M059J (cell line): ENCODE measurements around the gene PSMD3. TPM values are rescaled to one million over a fixed set of nuclear protein-coding genes. Genes with fewer than 3 reads are reported as not detected.

ENCODE experiments used
- DNase-seq: peaks from one replicate; pipeline ENCODE4 v3.0.0-alpha.2; 2012; ENCODE audit warnings: low read depth
- total RNA-seq: library from RNA; depleted of rRNA; stranded (reverse); fragments of >200 nt; shearing (Covaris generic); gene quantifications from 2 replicates; pipeline ENCODE4 v1.2.3, GENCODE V29; 2014

The PSMD3 gene
- total RNA-seq, 1 experiment from 2014 or later: 170 TPM

- no peak for DNase-seq
Measured at GRCh38 chr17:39960524-39961041, 20.0 kb upstream of the PSMD3 start.

GRCh38 chr17:39962642-39963220 lies 17.9 kb upstream of the PSMD3 start, which contains the start of gene GSDMA:
Gene GSDMA (plus strand): TSS chr17:39963004. CDS start chr17:39965688, 2,684 bp downstream.
- DNase-seq: no peak

GRCh38 chr17:39963829-39964228 lies 16.8 kb upstream of the PSMD3 start:
- DNase-seq: peak; percentile 40

- no peak for DNase-seq
Measured at GRCh38 chr17:39965017-39965699, 15.4 kb upstream of the PSMD3 start.

GRCh38 chr17:39966771-39967170 lies 13.8 kb upstream of the PSMD3 start:
- DNase-seq: no peak

- no peak for DNase-seq
Measured at GRCh38 chr17:39968761-39969160, 11.8 kb upstream of the PSMD3 start.

GRCh38 chr17:39969375-39969774 lies 11.2 kb upstream of the PSMD3 start:
- no peak for DNase-seq

GRCh38 chr17:39970157-39970692 lies 10.4 kb upstream of the PSMD3 start:
- DNase-seq: no peak

GRCh38 chr17:39971076-39971603 lies 9.5 kb upstream of the PSMD3 start:
- no peak for DNase-seq

GRCh38 chr17:39972271-39972670 lies 8.3 kb upstream of the PSMD3 start:
- DNase-seq: no peak

- DNase-seq: no peak
Measured at GRCh38 chr17:39973496-39973895, 7.1 kb upstream of the PSMD3 start.

GRCh38 chr17:39974433-39974832 lies 6.2 kb upstream of the PSMD3 start:
- DNase-seq: no peak

- no peak for DNase-seq
Measured at GRCh38 chr17:39975801-39976200, 4.8 kb upstream of the PSMD3 start.

GRCh38 chr17:39979016-39979670 lies 1.5 kb upstream of the PSMD3 start:
- peak; percentile 86 for DNase-seq

GRCh38 chr17:39979893-39980350 lies 685 bp upstream of the PSMD3 start:
- DNase-seq: peak; percentile 23

- peak; percentile 5 for DNase-seq
Measured at GRCh38 chr17:39981207-39981741, 667 bp downstream of the PSMD3 start.

- DNase-seq: no peak
Measured at GRCh38 chr17:39981766-39982375, 1.3 kb downstream of the PSMD3 start.

GRCh38 chr17:39988206-39988810 lies 7.7 kb downstream of the PSMD3 start:
- no peak for DNase-seq

GRCh38 chr17:39994448-39994847 lies 13.8 kb downstream of the PSMD3 start:
- DNase-seq: no peak

GRCh38 chr17:39995438-39995837 lies 14.8 kb downstream of the PSMD3 start:
- DNase-seq: no peak

- no peak for DNase-seq
Measured at GRCh38 chr17:39996162-39996561, 15.6 kb downstream of the PSMD3 start.
